Upper lobe of left lung (tissue), 4 donors: ENCODE measurements around the gene SORCS1.

ENCODE experiments used
- CTCF ChIP-seq, 6 experiments: fragments of 450-650 bp in 4 of 6; fragments of 200-600 bp in 2 of 6; sonication (generic) in 2 of 6; IDR thresholded peaks; one replicate each; pipeline ENCODE4 v1.5.1; 2016 to 2019; ENCODE audit warnings: antibody characterized with exemption in 6 of 6
- POLR2A ChIP-seq, 4 donors: fragments of 450-650 bp; IDR thresholded peaks; one replicate each; pipeline ENCODE4 v1.5.1; 2016 to 2017; ENCODE audit warnings: antibody characterized with exemption in 4 of 4, mild to moderate bottlenecking in 2 of 4

GRCh38 chr10:106551501-106552062 lies 612.9 kb downstream of the SORCS1 start:
- TF ChIP-seq CTCF (IDR thresholded peaks at IDR 0.05) (no peak), POLR2A (IDR thresholded peaks at IDR 0.05) (no peak)
